HG02885 (cell line): Measurements from ENCODE around the gene ZNF330.

Source experiments
- ATAC-seq: cut with Tn5 transposase; IDR thresholded peaks from one replicate; pipeline ENCODE4 v1.9.1; 2021; ENCODE audit warnings: mild to moderate bottlenecking; ENCODE audit not compliant: unreplicated experiment, poor library complexity

Gene ZNF330

GRCh38 chr4:141229408-141230101 lies 8.9 kb downstream of the ZNF330 start:
- ATAC-seq: peak; percentile 67

- ATAC-seq: no peak
These were observed 13.0 kb downstream of the ZNF330 start for GRCh38 chr4:141233673-141234072.

- no peak for ATAC-seq
These were observed 17.5 kb downstream of the ZNF330 start for GRCh38 chr4:141238186-141238585.

GRCh38 chr4:141240259-141240658 lies 19.6 kb downstream of the ZNF330 start:
- ATAC-seq: no peak

- ATAC-seq: no peak
These were observed 20.0 kb downstream of the ZNF330 start for GRCh38 chr4:141240671-141241070.

GRCh38 chr4:141241986-141242385 lies 21.3 kb downstream of the ZNF330 start:
- ATAC-seq: no peak

- ATAC-seq: no peak
These were observed 23.7 kb downstream of the ZNF330 start for GRCh38 chr4:141244419-141244818.

GRCh38 chr4:141246243-141246642 lies 25.5 kb downstream of the ZNF330 start:
- ATAC-seq: no peak

GRCh38 chr4:141246683-141247429 lies 26.2 kb downstream of the ZNF330 start:
- ATAC-seq: no peak

- no peak for ATAC-seq
These were observed 26.7 kb downstream of the ZNF330 start for GRCh38 chr4:141247430-141247780.

- no peak for ATAC-seq
These were observed 27.3 kb downstream of the ZNF330 start for GRCh38 chr4:141248029-141248428.

- no peak for ATAC-seq
These were observed 27.8 kb downstream of the ZNF330 start for GRCh38 chr4:141248486-141248885.

- no peak for ATAC-seq
These were observed 33.6 kb downstream of the ZNF330 start for GRCh38 chr4:141254326-141254725.

GRCh38 chr4:141255016-141255415 lies 34.3 kb downstream of the ZNF330 start:
- ATAC-seq: no peak

- ATAC-seq: no peak
These were observed 37.9 kb downstream of the ZNF330 start for GRCh38 chr4:141258558-141258957.

- no peak for ATAC-seq
These were observed 55.1 kb downstream of the ZNF330 start for GRCh38 chr4:141275834-141276233.

- ATAC-seq: no peak
These were observed 62.5 kb downstream of the ZNF330 start for GRCh38 chr4:141283152-141283551.

GRCh38 chr4:141283563-141283962 lies 62.9 kb downstream of the ZNF330 start:
- no peak for ATAC-seq
